CD4-positive, alpha-beta T cell (primary cell): ENCODE data around the gene IGFBP1. TPM values are rescaled to one million over a fixed set of nuclear protein-coding genes. Genes with fewer than 3 reads are reported as not detected.

ENCODE experiments used
- ATAC-seq: fragments of 200-7000 bp; cut with Tn5 transposase; one replicate; pipeline ENCODE4 v1.10.0; 2022; ENCODE audit warnings: mild to moderate bottlenecking; ENCODE audit not compliant: poor library complexity
- CTCF ChIA-PET: fragments of 350-600 bp; sonication (Branson Sonifier 250); formaldehyde crosslinking; loops from one replicate; lab custom pipeline; 2021; ENCODE audit warnings: antibody characterized with exemption, inconsistent platforms; lab: Charles Lee
- POLR2A ChIA-PET: fragments of 350-600 bp; sonication (Branson Sonifier 250); formaldehyde crosslinking; loops from one replicate; lab custom pipeline; 2021; ENCODE audit warnings: antibody characterized with exemption, inconsistent platforms; lab: Charles Lee
- DNase-seq, 14 experiments: peaks; one replicate each; pipeline ENCODE4 v3.0.0-alpha.2; 2013 to 2020; ENCODE audit warnings: mixed read lengths in 2 of 14
- H3K27ac ChIP-seq, 2 donors: one replicate each; pipeline versions ENCODE4 v1.5.1 to v1.7.0; 2013; ENCODE audit warnings: low read length in 2 of 2, low read depth in 1 of 2, mild to moderate bottlenecking in 1 of 2
- H3K27me3 ChIP-seq, 2 experiments: 1 replicate in 1 of 2; 2 replicates in 1 of 2; pipeline versions ENCODE4 v1.6.1 to v1.7.0; 2013; ENCODE audit warnings: low read length in 2 of 2, control low read depth in 1 of 2, mild to moderate bottlenecking in 1 of 2, moderate library complexity in 1 of 2; ENCODE audit not compliant: insufficient read depth in 2 of 2, control insufficient read depth in 1 of 2
- H3K36me3 ChIP-seq: one replicate; pipeline ENCODE4 v1.6.1; 2013; ENCODE audit warnings: low read length, control low read depth; ENCODE audit not compliant: insufficient read depth
- H3K4me1 ChIP-seq: one replicate; pipeline ENCODE4 v1.6.1; 2013; ENCODE audit warnings: low read length, control low read depth; ENCODE audit not compliant: insufficient read depth
- H3K4me3 ChIP-seq: one replicate; pipeline ENCODE4 v1.5.1; 2013; ENCODE audit warnings: mild to moderate bottlenecking, low read length, moderate library complexity
- H3K9me3 ChIP-seq, 2 experiments: 1 replicate in 1 of 2; 2 replicates in 1 of 2; pipeline versions ENCODE4 v1.6.1 to v1.7.0; 2013; ENCODE audit warnings: low read length in 2 of 2, mild to moderate bottlenecking in 2 of 2, control low read depth in 1 of 2, moderate library complexity in 1 of 2; ENCODE audit not compliant: control insufficient read depth in 1 of 2, insufficient read depth in 1 of 2
- H3K27ac Mint-ChIP-seq: one replicate; pipeline ENCODE4 v1.8.0; 2020; ENCODE audit warnings: mixed read lengths
- H3K27me3 Mint-ChIP-seq: one replicate; pipeline ENCODE4 v1.8.0; 2021; ENCODE audit warnings: mixed read lengths
- H3K36me3 Mint-ChIP-seq: one replicate; pipeline ENCODE4 v1.8.0; 2021; ENCODE audit warnings: low read depth, mixed read lengths
- H3K4me1 Mint-ChIP-seq: one replicate; pipeline ENCODE4 v1.8.0; 2021; ENCODE audit warnings: low read depth, mixed read lengths
- H3K4me3 Mint-ChIP-seq: one replicate; pipeline ENCODE4 v1.8.0; 2020; ENCODE audit warnings: mild to moderate bottlenecking, mixed read lengths
- H3K9me3 Mint-ChIP-seq: one replicate; pipeline ENCODE4 v1.8.0; 2020; ENCODE audit warnings: mixed read lengths
- intact Hi-C, 2 experiments: fragments of 100-400 bp; cut with DNase I in 1 of 2; cut with micrococcal nuclease in 1 of 2; formaldehyde crosslinking; loops; one replicate each; pipeline versions ENCODE4 v1.15.1 to v1.9.0; 2023 to 2025; cut with DNase I, micrococcal nuclease
- total RNA-seq, 174 experiments: library from RNA in 2 of 174; stranded (reverse) in 2 of 174; gene quantifications; one replicate each; pipeline ENCODE4 v1.2.3 and lab custom pipeline; 2021 to 2026
- TF ChIP-seq, protein P1 (sequence below): fragments of 200-600 bp; IDR thresholded peaks from one replicate; pipeline ENCODE4 v1.8.0; 2022; ENCODE audit warnings: antibody characterized with exemption, mild to moderate bottlenecking

Gene IGFBP1
- total RNA-seq, 2 experiments from 2014 or later: not detected

DNA sequence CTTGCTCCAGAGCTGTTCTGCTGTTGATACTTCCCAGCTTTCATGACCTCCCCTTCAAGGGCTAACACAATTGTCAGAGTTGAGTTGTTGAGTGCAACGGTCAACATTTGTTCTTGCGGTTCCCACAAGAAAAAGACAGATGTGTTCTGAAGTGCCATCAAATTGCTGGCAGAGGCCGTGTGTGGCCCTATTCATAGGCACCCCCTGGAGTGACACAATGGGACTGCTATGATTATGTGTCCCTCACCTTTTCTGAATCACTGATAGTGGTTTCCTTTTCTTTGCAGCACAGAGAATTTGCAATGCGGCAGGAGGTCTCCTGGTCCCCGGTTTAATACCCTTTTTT lies 5.8 kb upstream of the IGFBP1 start:
- H3K4me3 ChIP-seq: no peak overlapping the region
- Mint-ChIP-seq H3K9me3 (peaks cover 4% of the 10 kb centered on the region), H3K27me3 (peaks cover 40% of the 10 kb centered on the region), H3K4me3 (no peak overlapping the region), H3K4me1 (no peaks in the 10 kb centered on the region), H3K36me3 (no peaks in the 10 kb centered on the region), H3K27ac (no peak overlapping the region)
- no peak for ATAC-seq
- H3K27ac ChIP-seq: no peak overlapping the region
- peaks cover 12 to 13% of the 10 kb centered on the region in 2 experiments for H3K9me3 ChIP-seq
- TF ChIP-seq, protein P1, sequence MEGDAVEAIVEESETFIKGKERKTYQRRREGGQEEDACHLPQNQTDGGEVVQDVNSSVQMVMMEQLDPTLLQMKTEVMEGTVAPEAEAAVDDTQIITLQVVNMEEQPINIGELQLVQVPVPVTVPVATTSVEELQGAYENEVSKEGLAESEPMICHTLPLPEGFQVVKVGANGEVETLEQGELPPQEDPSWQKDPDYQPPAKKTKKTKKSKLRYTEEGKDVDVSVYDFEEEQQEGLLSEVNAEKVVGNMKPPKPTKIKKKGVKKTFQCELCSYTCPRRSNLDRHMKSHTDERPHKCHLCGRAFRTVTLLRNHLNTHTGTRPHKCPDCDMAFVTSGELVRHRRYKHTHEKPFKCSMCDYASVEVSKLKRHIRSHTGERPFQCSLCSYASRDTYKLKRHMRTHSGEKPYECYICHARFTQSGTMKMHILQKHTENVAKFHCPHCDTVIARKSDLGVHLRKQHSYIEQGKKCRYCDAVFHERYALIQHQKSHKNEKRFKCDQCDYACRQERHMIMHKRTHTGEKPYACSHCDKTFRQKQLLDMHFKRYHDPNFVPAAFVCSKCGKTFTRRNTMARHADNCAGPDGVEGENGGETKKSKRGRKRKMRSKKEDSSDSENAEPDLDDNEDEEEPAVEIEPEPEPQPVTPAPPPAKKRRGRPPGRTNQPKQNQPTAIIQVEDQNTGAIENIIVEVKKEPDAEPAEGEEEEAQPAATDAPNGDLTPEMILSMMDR: no peak
- no peak for DNase-seq
- ChIA-PET CTCF (no interaction called here), POLR2A (no interaction called here)
- no peaks in the 10 kb centered on the region for H3K4me1 ChIP-seq
- intact Hi-C loops: no loop called here
- peaks cover 7 to 16% of the 10 kb centered on the region in 2 experiments for H3K27me3 ChIP-seq
- no peaks in the 10 kb centered on the region for H3K36me3 ChIP-seq

DNA sequence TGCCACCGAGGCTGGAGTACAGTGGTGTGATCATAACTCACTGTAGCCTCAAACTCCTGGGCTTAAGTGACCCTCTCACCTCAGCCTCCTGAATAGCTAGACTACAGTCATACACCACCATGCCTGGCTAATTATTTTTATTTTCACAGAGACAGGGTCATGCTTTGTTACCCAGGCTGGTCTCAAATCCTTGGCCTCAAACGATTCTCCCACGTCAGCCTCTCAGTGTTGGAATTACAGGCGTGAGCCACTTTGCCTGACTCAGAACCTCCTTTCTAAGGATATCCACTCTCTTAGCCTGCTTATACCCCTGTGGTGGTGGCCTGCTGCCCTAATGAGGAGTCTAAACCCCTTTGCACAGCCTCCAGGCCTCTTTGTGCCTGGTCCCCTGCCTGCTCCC lies 4.2 kb upstream of the IGFBP1 start:
- CTCF ChIA-PET: no interaction called here
- Histone ChIP-seq H3K9me3 (peaks cover 0 to 5% of the 10 kb centered on the region in 2 experiments), H3K4me3 (no peak overlapping the region), H3K27ac (no peak overlapping the region), H3K27me3 (peaks cover 18 to 28% of the 10 kb centered on the region in 2 experiments), H3K4me1 (no peaks in the 10 kb centered on the region), H3K36me3 (no peaks in the 10 kb centered on the region)
- Mint-ChIP-seq H3K27me3 (peaks cover 52% of the 10 kb centered on the region), H3K36me3 (no peaks in the 10 kb centered on the region), H3K9me3 (peaks cover 4% of the 10 kb centered on the region), H3K4me3 (no peak overlapping the region), H3K4me1 (no peaks in the 10 kb centered on the region), H3K27ac (no peak overlapping the region)
- POLR2A ChIA-PET: no interaction called here
- intact Hi-C loops: no loop called here
- DNase-seq (no peak), ATAC-seq (no peak)
- TF ChIP-seq, protein P1: no peak

- DNase-seq (no peak), ATAC-seq (no peak)
- TF ChIP-seq, protein P1: no peak
- Histone ChIP-seq H3K9me3 (peaks cover 0 to 4% of the 10 kb centered on the region in 2 experiments), H3K4me1 (no peaks in the 10 kb centered on the region), H3K27me3 (peaks cover 29 to 39% of the 10 kb centered on the region in 2 experiments), H3K4me3 (no peak overlapping the region), H3K27ac (no peak overlapping the region), H3K36me3 (no peaks in the 10 kb centered on the region)
- Mint-ChIP-seq H3K27ac (no peak overlapping the region), H3K9me3 (no peaks in the 10 kb centered on the region), H3K36me3 (no peaks in the 10 kb centered on the region), H3K4me3 (no peak overlapping the region), H3K4me1 (no peaks in the 10 kb centered on the region), H3K27me3 (peaks cover 59% of the 10 kb centered on the region)
- POLR2A ChIA-PET: no interaction called here
- intact Hi-C loops: no loop called here
- CTCF ChIA-PET: no interaction called here
These were observed 2.9 kb upstream of the IGFBP1 start for GRCh38 chr7:45885264-45885882.
